Neutrophil (primary cell): Measurements from ENCODE around the gene PASK.

Experiments
- H3K27ac ChIP-seq: fragments of 200-600 bp; sonication (generic); 2 replicates; pipeline ENCODE4 v1.5.1; 2016; ENCODE audit warnings: mild to moderate bottlenecking, moderate library complexity
- H3K27me3 ChIP-seq: fragments of 200-600 bp; sonication (generic); 2 replicates; pipeline ENCODE4 v1.6.0; 2016; ENCODE audit warnings: mild to moderate bottlenecking
- H3K36me3 ChIP-seq: fragments of 200-600 bp; sonication (generic); 2 replicates; pipeline ENCODE4 v1.5.1; 2017
- H3K4me1 ChIP-seq, 2 experiments: fragments of 200-600 bp in 1 of 2; sonication (generic) in 1 of 2; 1 replicate in 1 of 2; 2 replicates in 1 of 2; pipeline versions ENCODE4 v1.5.1 to v1.6.1; 2013 to 2016; ENCODE audit warnings: low read depth in 1 of 2, low read length in 1 of 2, mild to moderate bottlenecking in 1 of 2, moderate library complexity in 1 of 2; ENCODE audit not compliant: control insufficient read depth in 1 of 2, insufficient read depth in 1 of 2
- H3K4me3 ChIP-seq, 2 experiments: fragments of 200-600 bp in 1 of 2; sonication (generic) in 1 of 2; 1 replicate in 1 of 2; 2 replicates in 1 of 2; pipeline ENCODE4 v1.5.1; 2013 to 2016; ENCODE audit warnings: low read depth in 1 of 2, low read length in 1 of 2, mild to moderate bottlenecking in 1 of 2, moderate library complexity in 1 of 2
- H3K9me3 ChIP-seq: fragments of 200-600 bp; sonication (generic); 2 replicates; pipeline ENCODE4 v1.5.1; 2016
- CTCF ChIP-seq: fragments of 200-600 bp; sonication (generic); IDR thresholded peaks from 2 replicates; pipeline ENCODE4 v1.5.1; 2016; ENCODE audit warnings: antibody characterized with exemption

Gene PASK

DNA sequence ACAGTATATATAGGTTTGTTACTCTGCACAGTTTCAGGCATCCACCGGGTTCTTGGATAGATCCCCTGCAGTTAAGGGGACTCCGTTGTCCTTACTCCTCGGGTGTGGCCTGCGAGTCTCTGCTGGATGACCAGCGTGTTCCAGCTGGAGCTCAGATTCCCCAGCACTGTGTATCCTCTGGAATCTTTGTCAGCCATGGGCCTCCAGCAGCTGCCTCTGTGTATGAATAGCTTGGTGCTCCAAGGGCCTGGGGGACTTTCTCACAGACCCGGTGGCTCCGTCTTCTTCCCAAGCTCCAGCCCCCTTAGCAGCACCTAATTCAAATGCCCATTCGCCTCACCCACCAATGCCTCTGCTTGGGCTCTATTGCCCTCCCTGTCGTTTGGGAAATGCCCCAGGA, 45.5 kb upstream of the PASK start:
- no peak overlapping the region for H3K27ac ChIP-seq
- no peaks in the 10 kb centered on the region for H3K9me3 ChIP-seq
- H3K36me3 ChIP-seq, result no peaks in the 10 kb centered on the region
- H3K27me3 ChIP-seq, result no peaks in the 10 kb centered on the region
- H3K4me3 ChIP-seq, result no peak overlapping the region
- no peak for TF ChIP-seq CTCF
- peaks cover 0 to 2% of the 10 kb centered on the region in 2 experiments for H3K4me1 ChIP-seq

DNA sequence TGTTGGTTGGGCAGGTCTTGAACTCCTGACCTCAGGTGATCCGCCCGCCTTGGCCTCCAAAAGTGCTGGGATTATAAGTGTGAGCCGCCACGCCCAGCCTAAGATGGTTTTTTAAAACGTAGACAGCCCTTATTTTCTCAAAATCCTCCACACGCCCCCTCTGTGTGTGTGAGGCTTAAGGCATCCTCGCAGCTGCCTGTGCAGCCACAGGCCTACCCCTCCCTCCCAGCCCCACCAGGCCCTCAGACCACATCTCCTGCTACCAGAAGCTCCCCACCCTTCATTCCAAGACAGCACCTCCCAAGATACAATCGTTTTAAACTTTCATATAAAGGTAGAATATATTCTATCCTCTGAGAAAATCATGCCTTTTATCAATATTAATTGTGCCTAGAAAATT, 44.0 kb upstream of the PASK start:
- Histone ChIP-seq H3K36me3 (no peaks in the 10 kb centered on the region), H3K4me3 (no peak overlapping the region), H3K4me1 (no peaks in the 10 kb centered on the region), H3K27ac (no peak overlapping the region), H3K9me3 (no peaks in the 10 kb centered on the region), H3K27me3 (no peaks in the 10 kb centered on the region)
- no peak for TF ChIP-seq CTCF

DNA sequence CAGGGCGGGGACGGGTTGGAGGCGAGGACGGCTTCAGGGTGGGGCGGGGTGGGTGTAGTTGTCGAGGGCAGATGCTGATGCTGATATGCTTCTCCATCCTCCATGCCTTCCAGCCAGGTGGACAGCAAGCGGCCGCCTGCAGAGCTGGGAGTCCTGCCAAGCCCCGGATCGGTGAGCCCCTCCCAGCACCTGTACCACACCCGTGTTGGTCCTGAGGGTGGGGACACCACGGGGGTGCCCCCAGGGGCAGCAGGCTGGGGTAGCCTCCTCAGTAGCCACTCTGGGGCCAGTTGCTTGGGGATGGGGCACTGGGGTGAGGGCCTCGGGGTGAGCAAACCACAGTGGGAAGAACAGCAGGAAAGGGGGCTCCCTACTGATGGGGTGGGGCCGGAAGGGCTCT, 41.8 kb upstream of the PASK start:
- Histone ChIP-seq H3K9me3 (no peaks in the 10 kb centered on the region), H3K4me1 (no peaks in the 10 kb centered on the region), H3K27ac (no peak overlapping the region), H3K27me3 (no peaks in the 10 kb centered on the region), H3K36me3 (no peaks in the 10 kb centered on the region), H3K4me3 (no peak overlapping the region)
- TF ChIP-seq CTCF, result no peak

DNA sequence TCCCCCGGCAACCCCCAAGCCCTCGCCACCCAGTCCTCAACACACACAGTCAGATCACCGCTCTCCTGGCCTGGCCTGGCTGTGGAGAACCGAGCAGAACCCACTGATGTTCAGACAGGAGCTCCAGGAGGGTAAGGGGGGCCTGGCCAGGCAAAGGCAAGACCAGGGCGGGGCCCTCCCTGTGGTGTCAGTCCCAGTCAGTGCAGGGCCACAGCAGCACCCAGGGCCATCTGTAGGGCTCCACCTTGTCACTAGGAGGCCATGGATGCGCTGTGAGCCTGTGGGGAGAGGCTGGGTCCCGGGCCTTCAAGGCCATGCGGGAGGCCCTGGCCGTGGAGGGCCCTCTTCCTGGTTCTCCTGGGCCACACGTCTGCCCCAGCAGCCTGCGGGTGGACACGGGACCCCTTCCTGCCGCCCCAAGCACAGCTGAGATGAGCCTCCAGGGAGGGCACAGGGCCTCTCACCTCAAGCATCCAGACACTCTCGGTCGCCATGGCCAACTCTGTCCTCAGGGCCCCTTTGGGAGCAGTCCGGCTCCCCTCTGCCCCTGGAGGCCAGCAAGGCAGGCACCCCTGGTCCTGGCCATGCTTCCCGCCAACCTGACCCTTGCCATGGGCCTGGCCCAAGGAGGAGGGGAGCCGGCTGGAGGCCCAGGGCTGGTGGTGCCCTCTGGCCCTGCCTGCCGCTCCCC, 41.2 kb upstream of the PASK start:
- no peak for TF ChIP-seq CTCF
- H3K4me1 ChIP-seq, result no peaks in the 10 kb centered on the region
- no peak overlapping the region for H3K4me3 ChIP-seq
- H3K27ac ChIP-seq, result no peak overlapping the region
- no peaks in the 10 kb centered on the region for H3K36me3 ChIP-seq
- H3K9me3 ChIP-seq, result no peaks in the 10 kb centered on the region
- H3K27me3 ChIP-seq, result no peaks in the 10 kb centered on the region

GRCh38 chr2:241189856-241190201, 40.6 kb upstream of the PASK start:
- Histone ChIP-seq H3K4me1 (no peaks in the 10 kb centered on the region), H3K27ac (no peak overlapping the region), H3K4me3 (no peak overlapping the region), H3K36me3 (peaks cover 2% of the 10 kb centered on the region), H3K9me3 (no peaks in the 10 kb centered on the region), H3K27me3 (no peaks in the 10 kb centered on the region)
- TF ChIP-seq CTCF, result no peak
